HEK293T (cell line): ENCODE data around the gene GAGE12G.
A peak's percentile ranks its signal among the peaks of the same experiment; 100 is the strongest.
"Not testable (repeated sequence)": the region's sequence is repeated elsewhere in the genome, so short reads cannot be mapped to it uniquely, and the experiment has no call there.

Experiments used
- CTCF ChIA-PET: fragments of 350-600 bp; formaldehyde crosslinking; extraction: SDS; loops from one replicate; lab custom pipeline; 2021; ENCODE audit warnings: antibody characterized with exemption, inconsistent platforms; lab: Yijun Ruan, JAX
- POLR2A ChIA-PET: fragments of 350-600 bp; formaldehyde crosslinking; extraction: SDS; loops from one replicate; lab custom pipeline; 2020; ENCODE audit warnings: antibody characterized with exemption, inconsistent platforms; lab: Yijun Ruan, JAX
- DNase-seq: peaks from one replicate; pipeline ENCODE4 v3.0.0; 2012; ENCODE audit warnings: mixed read lengths; ENCODE audit errors: extremely low spot score
- ARNT ChIP-seq: fragments of 450-650 bp; IDR thresholded peaks from 2 replicates; pipeline ENCODE4 v1.6.1; 2017; ENCODE audit warnings: mild to moderate bottlenecking
- BHLHE40 ChIP-seq: fragments of 450-650 bp; IDR thresholded peaks from 2 replicates; pipeline ENCODE4 v1.6.1; 2016; ENCODE audit warnings: mild to moderate bottlenecking, moderate library complexity, borderline replicate concordance
- CTBP1 ChIP-seq: fragments of 450-650 bp; IDR thresholded peaks from 2 replicates; pipeline ENCODE4 v1.6.1; 2016; ENCODE audit warnings: borderline replicate concordance
- ELF4 ChIP-seq: fragments of 450-650 bp; IDR thresholded peaks from 2 replicates; pipeline ENCODE4 v1.6.1; 2017; ENCODE audit warnings: antibody characterized with exemption
- FOXA1 ChIP-seq: fragments of 450-650 bp; IDR thresholded peaks from 2 replicates; pipeline ENCODE4 v1.6.1; 2016; ENCODE audit warnings: mild to moderate bottlenecking
- FOXK2 ChIP-seq: fragments of 450-650 bp; IDR thresholded peaks from 2 replicates; pipeline ENCODE4 v1.6.1; 2016; ENCODE audit warnings: mild to moderate bottlenecking
- FOXM1 ChIP-seq: fragments of 450-650 bp; IDR thresholded peaks from 2 replicates; pipeline ENCODE4 v1.6.1; 2017; ENCODE audit warnings: mild to moderate bottlenecking, borderline replicate concordance
- HDGF ChIP-seq: fragments of 450-650 bp; IDR thresholded peaks from 2 replicates; pipeline ENCODE4 v1.6.1; 2017; ENCODE audit warnings: antibody characterized with exemption, borderline replicate concordance
- L3MBTL2 ChIP-seq: fragments of 450-650 bp; conservative IDR thresholded peaks from 2 replicates; pipeline ENCODE4 v1.6.1; 2016; ENCODE audit warnings: mild to moderate bottlenecking
- LEF1 ChIP-seq: fragments of 450-650 bp; IDR thresholded peaks from 2 replicates; pipeline ENCODE4 v1.6.1; 2017; ENCODE audit warnings: mild to moderate bottlenecking, borderline replicate concordance
- NFRKB ChIP-seq: fragments of 450-650 bp; IDR thresholded peaks from 2 replicates; pipeline ENCODE4 v1.6.1; 2016; ENCODE audit warnings: mild to moderate bottlenecking, moderate library complexity
- SP1 ChIP-seq: fragments of 450-650 bp; IDR thresholded peaks from 2 replicates; pipeline ENCODE4 v1.6.1; 2017
- SUZ12 ChIP-seq: fragments of 450-650 bp; IDR thresholded peaks from 2 replicates; pipeline ENCODE4 v1.6.1; 2016; ENCODE audit warnings: mild to moderate bottlenecking
- TARDBP ChIP-seq: fragments of 450-650 bp; IDR thresholded peaks from 2 replicates; pipeline ENCODE4 v1.6.1; 2016
- ZNF384 ChIP-seq: fragments of 450-650 bp; IDR thresholded peaks from 2 replicates; pipeline ENCODE4 v1.6.1; 2016
- TF ChIP-seq, protein P1 (sequence below): fragments of 450-650 bp; IDR thresholded peaks from 2 replicates; pipeline ENCODE4 v1.6.1; 2016

The GAGE12G gene, protein sequence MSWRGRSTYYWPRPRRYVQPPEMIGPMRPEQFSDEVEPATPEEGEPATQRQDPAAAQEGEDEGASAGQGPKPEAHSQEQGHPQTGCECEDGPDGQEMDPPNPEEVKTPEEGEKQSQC

DNA sequence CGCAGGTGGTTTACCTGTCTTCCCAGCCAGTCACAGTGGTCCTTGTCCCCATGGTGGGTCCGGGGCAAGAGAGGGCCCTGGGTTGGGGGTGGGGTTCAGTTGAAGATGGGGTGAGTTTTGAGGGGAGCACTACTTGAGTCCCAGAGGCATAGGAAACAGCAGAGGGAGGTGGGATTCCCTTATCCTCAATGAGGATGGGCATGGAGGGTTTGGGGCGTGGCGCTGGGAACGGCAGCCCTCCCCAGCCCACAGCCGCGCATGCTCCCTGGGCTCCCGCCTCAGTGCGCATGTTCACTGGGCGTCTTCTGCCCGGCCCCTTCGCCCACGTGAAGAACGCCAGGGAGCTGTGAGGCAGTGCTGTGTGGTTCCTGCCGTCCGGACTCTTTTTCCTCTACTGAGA is at the start of gene GAGE12G:
TSS of gene GAGE12G (plus strand) at position 301 of the 400 bp plus-strand sequence. CDS start 1,155 bp downstream, outside the sequence.
- POLR2A ChIA-PET, DNase-seq, CTCF ChIA-PET: not testable (repeated sequence)

DNA sequence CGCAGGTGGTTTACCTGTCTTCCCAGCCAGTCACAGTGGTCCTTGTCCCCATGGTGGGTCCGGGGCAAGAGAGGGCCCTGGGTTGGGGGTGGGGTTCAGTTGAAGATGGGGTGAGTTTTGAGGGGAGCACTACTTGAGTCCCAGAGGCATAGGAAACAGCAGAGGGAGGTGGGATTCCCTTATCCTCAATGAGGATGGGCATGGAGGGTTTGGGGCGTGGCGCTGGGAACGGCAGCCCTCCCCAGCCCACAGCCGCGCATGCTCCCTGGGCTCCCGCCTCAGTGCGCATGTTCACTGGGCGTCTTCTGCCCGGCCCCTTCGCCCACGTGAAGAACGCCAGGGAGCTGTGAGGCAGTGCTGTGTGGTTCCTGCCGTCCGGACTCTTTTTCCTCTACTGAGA is 38.3 kb upstream of the GAGE12G start, which contains the start of gene GAGE12C:
TSS of gene GAGE12C (plus strand) at position 301 of the 400 bp plus-strand sequence. CDS start 1,155 bp downstream, outside the sequence.
- CTCF ChIA-PET, DNase-seq, POLR2A ChIA-PET: not testable (repeated sequence)

DNA sequence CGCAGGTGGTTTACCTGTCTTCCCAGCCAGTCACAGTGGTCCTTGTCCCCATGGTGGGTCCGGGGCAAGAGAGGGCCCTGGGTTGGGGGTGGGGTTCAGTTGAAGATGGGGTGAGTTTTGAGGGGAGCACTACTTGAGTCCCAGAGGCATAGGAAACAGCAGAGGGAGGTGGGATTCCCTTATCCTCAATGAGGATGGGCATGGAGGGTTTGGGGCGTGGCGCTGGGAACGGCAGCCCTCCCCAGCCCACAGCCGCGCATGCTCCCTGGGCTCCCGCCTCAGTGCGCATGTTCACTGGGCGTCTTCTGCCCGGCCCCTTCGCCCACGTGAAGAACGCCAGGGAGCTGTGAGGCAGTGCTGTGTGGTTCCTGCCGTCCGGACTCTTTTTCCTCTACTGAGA is 28.8 kb upstream of the GAGE12G start, which contains the start of gene GAGE12D:
TSS of gene GAGE12D (plus strand) at position 301 of the 400 bp plus-strand sequence. CDS start 1,155 bp downstream, outside the sequence.
- CTCF ChIA-PET, POLR2A ChIA-PET, DNase-seq: not testable (repeated sequence)

DNA sequence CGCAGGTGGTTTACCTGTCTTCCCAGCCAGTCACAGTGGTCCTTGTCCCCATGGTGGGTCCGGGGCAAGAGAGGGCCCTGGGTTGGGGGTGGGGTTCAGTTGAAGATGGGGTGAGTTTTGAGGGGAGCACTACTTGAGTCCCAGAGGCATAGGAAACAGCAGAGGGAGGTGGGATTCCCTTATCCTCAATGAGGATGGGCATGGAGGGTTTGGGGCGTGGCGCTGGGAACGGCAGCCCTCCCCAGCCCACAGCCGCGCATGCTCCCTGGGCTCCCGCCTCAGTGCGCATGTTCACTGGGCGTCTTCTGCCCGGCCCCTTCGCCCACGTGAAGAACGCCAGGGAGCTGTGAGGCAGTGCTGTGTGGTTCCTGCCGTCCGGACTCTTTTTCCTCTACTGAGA is 19.2 kb upstream of the GAGE12G start, which contains the start of gene GAGE12E:
TSS of gene GAGE12E (plus strand) at position 301 of the 400 bp plus-strand sequence. CDS start 1,155 bp downstream, outside the sequence.
- CTCF ChIA-PET, DNase-seq, POLR2A ChIA-PET: not testable (repeated sequence)

DNA sequence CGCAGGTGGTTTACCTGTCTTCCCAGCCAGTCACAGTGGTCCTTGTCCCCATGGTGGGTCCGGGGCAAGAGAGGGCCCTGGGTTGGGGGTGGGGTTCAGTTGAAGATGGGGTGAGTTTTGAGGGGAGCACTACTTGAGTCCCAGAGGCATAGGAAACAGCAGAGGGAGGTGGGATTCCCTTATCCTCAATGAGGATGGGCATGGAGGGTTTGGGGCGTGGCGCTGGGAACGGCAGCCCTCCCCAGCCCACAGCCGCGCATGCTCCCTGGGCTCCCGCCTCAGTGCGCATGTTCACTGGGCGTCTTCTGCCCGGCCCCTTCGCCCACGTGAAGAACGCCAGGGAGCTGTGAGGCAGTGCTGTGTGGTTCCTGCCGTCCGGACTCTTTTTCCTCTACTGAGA is 9.7 kb upstream of the GAGE12G start, which contains the start of gene GAGE12F:
TSS of gene GAGE12F (plus strand) at position 301 of the 400 bp plus-strand sequence. CDS start 1,155 bp downstream, outside the sequence.
- DNase-seq, CTCF ChIA-PET, POLR2A ChIA-PET: not testable (repeated sequence)

DNA sequence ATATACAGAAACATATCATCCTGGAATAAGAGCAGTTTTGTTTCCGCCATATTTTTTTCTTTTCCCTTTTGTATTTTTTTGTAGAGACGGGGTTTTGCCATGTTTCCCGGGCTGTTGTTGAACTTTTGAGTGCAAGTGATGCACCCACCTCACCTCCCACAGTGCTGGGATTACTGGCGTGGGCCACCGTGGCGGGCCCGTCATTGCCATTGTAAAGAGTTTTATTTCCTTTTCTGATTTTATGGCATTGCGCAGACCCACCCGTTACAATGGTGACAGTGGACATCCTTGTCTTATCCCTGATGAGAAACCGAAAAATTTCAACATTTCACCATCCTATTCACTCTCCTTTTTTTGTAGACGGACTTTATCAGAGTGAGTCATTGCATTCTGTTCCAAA is 1.5 kb upstream of the GAGE12G start:
- POLR2A ChIA-PET = not testable (repeated sequence)

DNA sequence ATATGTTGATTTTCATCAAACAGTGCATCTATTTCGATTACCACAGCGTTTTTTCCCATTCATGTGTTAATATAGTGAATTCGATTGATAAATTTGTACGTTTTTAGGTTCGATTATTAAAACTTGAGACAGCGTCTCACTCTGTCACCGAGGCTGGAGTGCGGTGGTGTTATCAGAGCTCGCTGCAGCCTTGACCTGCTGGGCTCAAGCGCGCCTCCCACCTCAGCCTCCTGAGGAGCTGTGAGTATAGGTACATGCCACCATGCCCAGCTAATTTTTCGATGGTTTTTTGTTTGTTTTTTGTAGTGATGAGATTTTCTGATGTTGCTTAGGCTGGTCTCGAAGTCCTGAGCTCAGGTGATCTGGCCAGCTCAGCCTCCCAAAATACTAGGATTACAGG is 1.0 kb upstream of the GAGE12G start:
- POLR2A ChIA-PET, DNase-seq, CTCF ChIA-PET: not testable (repeated sequence)

More for the DNA sequence above, 1.5 kb upstream of the GAGE12G start:
- CTCF ChIA-PET, DNase-seq: not testable (repeated sequence)

DNA sequence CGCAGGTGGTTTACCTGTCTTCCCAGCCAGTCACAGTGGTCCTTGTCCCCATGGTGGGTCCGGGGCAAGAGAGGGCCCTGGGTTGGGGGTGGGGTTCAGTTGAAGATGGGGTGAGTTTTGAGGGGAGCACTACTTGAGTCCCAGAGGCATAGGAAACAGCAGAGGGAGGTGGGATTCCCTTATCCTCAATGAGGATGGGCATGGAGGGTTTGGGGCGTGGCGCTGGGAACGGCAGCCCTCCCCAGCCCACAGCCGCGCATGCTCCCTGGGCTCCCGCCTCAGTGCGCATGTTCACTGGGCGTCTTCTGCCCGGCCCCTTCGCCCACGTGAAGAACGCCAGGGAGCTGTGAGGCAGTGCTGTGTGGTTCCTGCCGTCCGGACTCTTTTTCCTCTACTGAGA is 9.4 kb downstream of the GAGE12G start, which contains the start of gene GAGE12H:
TSS of gene GAGE12H (plus strand) at position 301 of the 400 bp plus-strand sequence. CDS start 1,155 bp downstream, outside the sequence.
- POLR2A ChIA-PET, CTCF ChIA-PET, DNase-seq: not testable (repeated sequence)

DNA sequence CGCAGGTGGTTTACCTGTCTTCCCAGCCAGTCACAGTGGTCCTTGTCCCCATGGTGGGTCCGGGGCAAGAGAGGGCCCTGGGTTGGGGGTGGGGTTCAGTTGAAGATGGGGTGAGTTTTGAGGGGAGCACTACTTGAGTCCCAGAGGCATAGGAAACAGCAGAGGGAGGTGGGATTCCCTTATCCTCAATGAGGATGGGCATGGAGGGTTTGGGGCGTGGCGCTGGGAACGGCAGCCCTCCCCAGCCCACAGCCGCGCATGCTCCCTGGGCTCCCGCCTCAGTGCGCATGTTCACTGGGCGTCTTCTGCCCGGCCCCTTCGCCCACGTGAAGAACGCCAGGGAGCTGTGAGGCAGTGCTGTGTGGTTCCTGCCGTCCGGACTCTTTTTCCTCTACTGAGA is 19.0 kb downstream of the GAGE12G start, which contains the start of gene GAGE2A:
TSS of gene GAGE2A (plus strand) at position 301 of the 400 bp plus-strand sequence. CDS start 1,155 bp downstream, outside the sequence.
- CTCF ChIA-PET, POLR2A ChIA-PET, DNase-seq: not testable (repeated sequence)

DNA sequence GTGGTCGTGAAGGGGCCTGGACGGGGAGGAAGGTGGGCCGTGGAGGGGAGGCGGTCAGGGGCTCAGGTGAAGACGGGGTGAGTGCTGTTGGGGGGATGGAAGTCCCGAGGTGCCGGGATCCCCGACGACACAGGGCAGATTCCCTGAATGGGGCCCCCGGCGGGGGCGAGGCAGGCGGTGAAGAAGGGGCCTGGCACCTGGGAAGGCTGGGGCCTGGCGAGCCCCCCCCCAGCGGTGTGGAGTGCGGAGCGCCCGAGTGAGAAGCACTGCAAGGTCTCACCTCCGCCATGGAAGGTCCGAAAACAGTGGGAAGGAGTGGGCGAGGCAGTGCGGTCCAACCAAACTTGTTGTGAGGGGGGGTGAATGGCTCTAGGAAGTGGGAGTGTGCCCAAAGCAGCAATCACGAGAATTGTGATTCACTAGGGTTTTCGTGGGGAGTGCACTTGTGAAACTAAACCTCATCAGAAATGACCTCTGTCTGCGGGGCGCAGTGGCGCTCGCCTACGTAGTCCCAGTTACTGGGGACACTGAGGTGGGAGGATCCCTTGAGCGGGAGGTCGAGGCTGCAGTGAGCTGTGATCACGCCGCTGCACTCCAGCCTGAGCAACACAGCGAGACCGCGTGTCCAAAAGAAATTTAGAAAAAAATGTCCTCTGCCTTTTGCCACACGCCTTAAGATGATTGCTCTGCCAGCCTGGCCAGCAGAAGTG is 19.7 kb downstream of the GAGE12G start:
- DNase-seq, CTCF ChIA-PET, POLR2A ChIA-PET: not testable (repeated sequence)

DNA sequence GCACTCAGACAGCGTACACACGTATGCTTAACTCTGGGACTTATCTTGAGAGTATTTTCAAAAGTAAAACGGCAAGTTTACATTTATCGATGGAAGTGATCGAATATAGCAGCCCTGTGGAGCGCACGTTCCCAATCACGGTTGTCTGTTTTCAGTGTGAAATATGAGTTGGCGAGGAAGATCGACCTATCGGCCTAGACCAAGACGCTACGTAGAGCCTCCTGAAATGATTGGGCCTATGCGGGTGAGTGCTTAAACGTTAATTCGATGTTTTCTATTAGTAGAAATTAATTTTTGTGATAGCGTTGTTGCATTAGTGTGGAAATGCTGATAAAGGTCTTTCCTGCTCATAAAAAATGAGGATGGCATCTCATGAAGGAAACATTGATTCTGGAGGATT is 20.3 kb downstream of the GAGE12G start:
- DNase-seq, POLR2A ChIA-PET, CTCF ChIA-PET: not testable (repeated sequence)

DNA sequence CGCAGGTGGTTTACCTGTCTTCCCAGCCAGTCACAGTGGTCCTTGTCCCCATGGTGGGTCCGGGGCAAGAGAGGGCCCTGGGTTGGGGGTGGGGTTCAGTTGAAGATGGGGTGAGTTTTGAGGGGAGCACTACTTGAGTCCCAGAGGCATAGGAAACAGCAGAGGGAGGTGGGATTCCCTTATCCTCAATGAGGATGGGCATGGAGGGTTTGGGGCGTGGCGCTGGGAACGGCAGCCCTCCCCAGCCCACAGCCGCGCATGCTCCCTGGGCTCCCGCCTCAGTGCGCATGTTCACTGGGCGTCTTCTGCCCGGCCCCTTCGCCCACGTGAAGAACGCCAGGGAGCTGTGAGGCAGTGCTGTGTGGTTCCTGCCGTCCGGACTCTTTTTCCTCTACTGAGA is 28.5 kb downstream of the GAGE12G start, which contains the start of gene GAGE1:
TSS of gene GAGE1 (plus strand) at position 301 of the 400 bp plus-strand sequence. CDS start 1,155 bp downstream, outside the sequence.
- POLR2A ChIA-PET, CTCF ChIA-PET, DNase-seq: not testable (repeated sequence)

DNA sequence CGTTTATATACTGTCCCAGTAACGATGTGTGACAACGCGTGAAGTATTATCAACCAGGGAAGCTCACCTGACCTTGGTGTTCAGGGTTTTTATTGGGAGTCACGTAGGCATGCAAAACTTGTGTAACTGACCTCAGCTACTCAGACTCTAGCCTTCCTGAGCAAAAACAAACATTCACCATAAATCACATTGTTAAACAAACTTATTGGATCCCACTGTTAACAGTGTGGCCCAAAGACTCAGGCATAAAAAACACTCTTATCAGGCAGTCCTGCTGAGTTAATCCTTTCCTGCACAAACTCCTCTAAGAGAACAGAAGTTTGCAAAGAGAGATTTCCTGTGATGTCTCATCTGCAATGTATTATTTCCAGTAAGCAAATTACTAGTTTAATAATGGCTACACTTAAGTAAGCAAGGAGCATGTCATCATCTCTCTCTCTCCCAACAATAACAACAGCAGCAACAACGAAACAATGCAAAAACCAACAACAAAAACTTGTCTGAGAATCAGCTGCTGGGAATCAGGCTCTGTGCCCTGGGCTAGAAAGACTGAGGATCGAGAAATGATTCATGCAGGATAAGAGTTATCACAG is 40.6 kb downstream of the GAGE12G start:
- TF ChIP-seq BHLHE40 = no peak
- TF ChIP-seq FOXK2 = no peak
- no peak; the same call in 1 of the 2 replicates for TF ChIP-seq L3MBTL2
- TF ChIP-seq ZNF384 = no peak
- no peak for TF ChIP-seq TARDBP
- 0 out of 2 replicates have a peak, but pooled peaks have one; percentile 4 for TF ChIP-seq FOXM1
- TF ChIP-seq, protein P1, sequence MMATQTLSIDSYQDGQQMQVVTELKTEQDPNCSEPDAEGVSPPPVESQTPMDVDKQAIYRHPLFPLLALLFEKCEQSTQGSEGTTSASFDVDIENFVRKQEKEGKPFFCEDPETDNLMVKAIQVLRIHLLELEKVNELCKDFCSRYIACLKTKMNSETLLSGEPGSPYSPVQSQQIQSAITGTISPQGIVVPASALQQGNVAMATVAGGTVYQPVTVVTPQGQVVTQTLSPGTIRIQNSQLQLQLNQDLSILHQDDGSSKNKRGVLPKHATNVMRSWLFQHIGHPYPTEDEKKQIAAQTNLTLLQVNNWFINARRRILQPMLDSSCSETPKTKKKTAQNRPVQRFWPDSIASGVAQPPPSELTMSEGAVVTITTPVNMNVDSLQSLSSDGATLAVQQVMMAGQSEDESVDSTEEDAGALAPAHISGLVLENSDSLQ = peak; percentile 82
- peak; percentile 75 for TF ChIP-seq ARNT
- no peak for TF ChIP-seq NFRKB
- TF ChIP-seq SUZ12 = no peak
- no peak for TF ChIP-seq FOXA1
- no peak for TF ChIP-seq ELF4
- no peak for TF ChIP-seq SP1
- TF ChIP-seq CTBP1 = peak; percentile 76; the same call in 1 of the 2 replicates
- no peak for TF ChIP-seq HDGF
- TF ChIP-seq LEF1 = no peak
- POLR2A ChIA-PET = no interaction called here
- CTCF ChIA-PET = interaction anchor here (1.1 kb wide), 1 partner anchor 16 kb away, joined by 3 read pairs; no protein-coding TSS in a partner anchor
- DNase-seq = peak; percentile 36
